Stromal cell of bone marrow (primary cell): ENCODE measurements around the gene TPBGL.

ENCODE experiments used
- DNase-seq: peaks from one replicate; pipeline ENCODE4 v3.0.0-alpha.2; 2012; ENCODE audit warnings: low read depth

The TPBGL gene

GRCh38 chr11:75208446-75208845 is 32.1 kb upstream of the TPBGL start:
- DNase-seq: no peak

DNA sequence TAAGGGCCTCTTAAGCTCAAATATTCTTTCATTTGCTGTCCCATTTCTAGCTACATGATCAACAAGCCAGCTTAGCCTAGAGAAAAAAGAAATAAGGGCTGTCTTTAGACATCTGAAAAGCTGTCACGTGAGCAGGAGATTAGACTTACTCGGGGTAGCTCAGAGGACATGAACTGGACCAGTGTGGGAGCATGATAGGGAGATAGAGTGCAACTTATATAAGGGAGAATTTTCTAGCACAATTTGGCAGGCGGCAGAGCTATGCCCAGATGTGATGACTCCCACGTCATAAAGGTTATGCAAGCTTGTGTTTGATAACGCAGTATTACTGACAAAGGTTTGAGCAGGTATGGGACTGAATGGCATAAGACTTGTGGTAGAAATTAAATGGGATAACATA is 28.2 kb upstream of the TPBGL start:
- DNase-seq: no peak

DNA sequence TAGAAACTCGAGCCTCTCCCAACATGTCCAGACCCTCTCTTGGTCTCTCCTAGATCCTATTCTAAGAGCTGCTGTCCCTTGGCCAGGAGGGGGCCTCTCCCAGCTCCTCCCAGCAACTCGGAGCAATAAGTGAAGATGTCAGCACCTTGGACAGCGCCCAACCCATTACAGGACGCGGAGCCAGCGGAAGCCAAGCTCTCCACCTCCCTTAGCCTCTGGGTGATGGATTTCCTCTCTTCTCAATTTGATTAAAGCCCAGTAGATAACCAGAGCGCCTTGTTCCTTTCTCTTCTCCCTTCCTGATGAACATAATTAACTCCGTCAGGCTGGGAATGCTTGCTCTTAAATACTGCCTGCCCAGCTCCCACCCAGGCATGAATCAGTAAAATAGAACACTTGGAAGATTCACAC is 26.2 kb upstream of the TPBGL start:
- peak; percentile 57 for DNase-seq

GRCh38 chr11:75214843-75215242 is 25.7 kb upstream of the TPBGL start:
- no peak for DNase-seq

DNA sequence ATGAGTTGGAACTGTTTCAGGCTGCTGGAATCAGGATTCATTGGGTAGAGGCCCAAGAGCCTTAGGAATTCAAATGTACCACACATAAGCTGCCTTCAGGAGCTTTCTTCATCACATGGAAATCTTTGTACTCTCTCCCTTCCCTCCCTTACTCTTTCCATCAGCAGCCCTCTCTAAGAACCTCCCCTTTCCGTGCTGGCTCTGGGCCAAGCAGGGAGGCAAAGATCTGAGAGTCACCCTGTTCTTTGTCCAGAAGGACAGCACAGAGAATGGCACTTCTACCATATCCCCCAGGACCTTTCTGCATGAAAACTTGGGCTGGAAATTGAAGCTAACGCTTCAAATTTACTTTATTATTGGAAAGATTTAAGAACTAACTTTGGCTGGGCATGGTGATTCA is 20.7 kb upstream of the TPBGL start:
- DNase-seq: no peak

GRCh38 chr11:75223954-75224643 is 16.5 kb upstream of the TPBGL start:
- DNase-seq: no peak

- DNase-seq: no peak
Measured at GRCh38 chr11:75225794-75226193, 14.8 kb upstream of the TPBGL start.

GRCh38 chr11:75229466-75229865 is 11.1 kb upstream of the TPBGL start:
- no peak for DNase-seq

- no peak for DNase-seq
Measured at GRCh38 chr11:75230621-75231020, 10.0 kb upstream of the TPBGL start.

- peak; percentile 38 for DNase-seq
Measured at GRCh38 chr11:75233754-75234172, 6.8 kb upstream of the TPBGL start.

DNA sequence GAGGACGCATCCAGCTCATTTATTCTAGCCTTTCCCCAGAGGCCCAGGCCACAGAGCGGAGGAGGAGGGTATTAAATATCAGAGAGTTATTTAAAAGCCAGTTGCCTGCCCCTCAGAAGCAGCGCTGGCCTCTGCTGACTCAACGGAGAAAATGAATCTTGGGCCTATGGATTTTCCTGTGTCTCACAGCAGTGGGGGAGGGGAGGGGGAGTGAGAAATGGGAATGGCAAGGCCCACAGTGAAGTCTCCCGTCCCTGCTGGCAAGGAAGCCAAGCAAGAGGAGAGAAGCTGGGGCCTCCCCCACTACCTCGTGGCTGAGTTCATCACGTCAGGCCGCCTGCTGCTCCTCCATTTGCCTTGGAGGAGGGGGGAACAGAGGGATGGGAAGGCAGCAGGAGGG is 4.5 kb upstream of the TPBGL start:
- no peak for DNase-seq

DNA sequence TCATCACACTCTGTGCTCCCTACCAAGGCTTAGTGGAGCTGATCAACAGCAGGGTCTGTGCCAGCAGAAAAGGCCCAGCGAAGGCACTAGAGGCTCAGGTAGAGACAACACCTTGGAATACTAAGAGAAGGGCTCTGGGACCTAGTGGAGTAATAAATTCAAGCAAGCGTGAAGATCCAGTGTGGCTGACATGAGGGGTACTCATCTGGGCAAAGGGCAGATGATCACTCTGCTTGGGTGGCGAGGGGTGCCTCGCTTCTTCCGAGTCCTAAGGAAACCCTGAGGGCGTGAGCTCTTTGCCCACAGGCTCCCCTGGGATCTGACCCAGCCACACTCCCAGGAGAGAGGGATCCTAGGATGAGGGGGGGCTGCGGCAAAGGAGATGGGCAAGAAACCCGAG is 3.5 kb upstream of the TPBGL start:
- no peak for DNase-seq

DNA sequence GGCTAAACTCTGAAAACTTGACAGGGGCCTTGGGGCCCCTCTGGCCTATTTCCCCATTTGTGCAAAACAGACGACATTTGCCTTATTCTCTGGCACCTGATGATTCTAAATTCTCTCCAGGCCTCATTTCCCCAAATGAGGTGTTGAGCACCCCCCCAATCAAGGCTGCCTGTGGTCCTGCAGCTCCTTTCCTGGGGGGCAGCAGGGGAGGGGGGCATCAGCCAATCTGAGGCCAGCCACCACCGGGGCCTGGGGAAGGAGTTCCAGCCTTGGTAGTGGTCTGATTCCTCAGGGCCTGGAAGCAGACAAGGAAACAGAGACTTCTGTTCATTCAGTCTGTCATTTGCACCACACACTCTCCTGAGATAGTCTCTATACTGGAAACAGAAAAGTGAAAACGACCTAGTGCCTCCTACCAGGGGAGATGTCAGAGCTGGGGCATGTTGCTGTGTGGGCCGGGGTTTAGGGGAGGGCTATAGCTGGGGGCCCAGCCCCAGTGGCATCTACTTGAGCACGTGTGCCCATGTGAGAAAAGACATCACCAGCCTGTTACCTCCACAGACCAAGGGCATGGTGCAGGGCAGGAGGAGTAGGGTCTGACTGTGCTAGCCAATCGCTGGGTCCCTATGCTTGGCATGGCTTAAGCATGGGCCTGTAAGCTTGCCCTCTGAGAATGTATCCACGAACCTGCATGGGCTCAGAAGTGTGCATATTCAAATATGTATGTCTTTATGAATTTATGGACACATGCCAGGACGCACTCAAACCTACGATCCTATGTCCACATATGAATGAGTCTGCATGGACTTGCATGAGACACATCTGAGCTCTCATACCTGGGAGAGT is 1.8 kb upstream of the TPBGL start:
- DNase-seq: no peak

DNA sequence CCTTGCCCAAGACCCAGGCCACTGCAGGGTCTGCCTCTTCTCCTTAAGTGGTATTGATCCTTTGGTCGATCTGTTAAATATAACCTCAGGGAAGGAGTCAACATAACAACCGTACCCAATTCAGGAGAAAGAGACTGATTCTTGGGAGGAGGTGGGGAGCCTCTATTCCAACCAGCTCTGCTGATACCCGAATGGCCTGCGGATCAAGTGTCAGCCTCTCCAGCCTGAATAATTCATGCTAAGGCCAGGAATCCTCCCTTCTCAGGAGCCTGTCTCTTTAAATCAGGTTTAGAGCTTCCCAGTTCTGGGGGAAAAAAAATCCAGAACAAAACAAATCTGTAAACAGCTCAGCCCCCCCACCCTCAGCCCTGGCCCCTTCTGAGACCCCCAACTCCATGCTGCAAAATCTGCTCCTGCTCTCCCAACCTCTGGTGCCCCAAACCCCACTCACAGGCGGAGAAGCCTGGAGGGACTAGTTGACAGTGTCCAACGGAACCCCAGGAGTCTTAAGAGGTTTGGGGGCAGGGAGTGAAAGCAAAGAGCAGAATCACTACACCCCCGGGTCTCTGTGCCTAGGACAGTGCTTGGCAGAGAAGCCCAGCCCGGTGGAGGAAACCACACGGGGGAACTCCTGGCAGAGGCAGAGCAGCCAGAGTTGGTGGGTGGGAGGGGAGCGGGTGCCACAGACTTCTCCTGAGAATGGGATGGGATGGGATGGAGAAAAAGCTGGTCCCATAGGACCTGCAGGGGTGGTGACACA is 863 bp upstream of the TPBGL start:
- DNase-seq: no peak

- peak; percentile 64 for DNase-seq
Measured at GRCh38 chr11:75241036-75241905, 697 bp downstream of the TPBGL start.

- DNase-seq: no peak
Measured at GRCh38 chr11:75241906-75242644, 1.5 kb downstream of the TPBGL start.

GRCh38 chr11:75242722-75243600 is 2.4 kb downstream of the TPBGL start:
- no peak for DNase-seq

DNA sequence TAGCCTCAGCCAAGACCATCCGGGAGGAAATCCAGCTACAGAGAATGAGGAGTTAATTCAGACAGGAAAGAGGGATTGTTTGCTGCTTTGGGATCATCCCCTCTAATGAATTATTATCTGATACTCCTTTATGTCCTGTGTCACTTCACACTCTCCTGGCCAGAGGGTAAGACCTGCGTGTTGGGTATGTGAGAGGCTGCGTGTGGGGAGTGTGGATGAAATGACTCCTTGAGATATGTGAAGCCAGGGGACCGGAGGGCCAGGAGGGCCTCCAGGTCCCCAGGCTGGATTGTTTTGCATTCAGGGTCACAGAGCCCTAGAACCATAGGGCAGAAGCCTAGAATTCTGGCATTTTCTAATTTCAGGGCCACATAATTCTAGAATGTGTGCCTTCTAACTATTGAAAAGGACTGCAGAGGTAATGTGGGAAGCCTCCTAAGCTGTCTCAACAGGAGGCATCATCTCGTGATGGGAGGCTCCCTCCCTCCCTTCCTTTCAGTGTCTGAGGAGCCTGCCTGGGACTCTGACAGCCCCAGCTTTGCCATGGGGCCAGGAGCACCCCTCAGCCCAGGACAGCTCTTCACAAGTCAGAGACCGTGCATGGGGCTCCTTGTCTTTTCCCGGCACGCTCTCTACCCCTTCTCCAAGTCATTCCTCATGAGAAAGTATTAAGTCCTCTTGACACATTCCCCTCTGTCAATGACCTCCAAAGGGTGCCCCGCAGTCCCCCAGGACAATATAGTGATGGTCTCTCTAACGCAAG is 3.7 kb downstream of the TPBGL start:
- DNase-seq: no peak

GRCh38 chr11:75245356-75246005 is 4.9 kb downstream of the TPBGL start:
- DNase-seq: no peak
